Spleen (tissue), 7 donors: Measurements from ENCODE around the gene KRTAP4-3.

Source experiments
- POLR2AphosphoS5 ChIP-seq, 3 donors: sonication (generic); formaldehyde crosslinking; IDR thresholded peaks; one replicate each; pipeline ENCODE4 v1.5.1; 2017; ENCODE audit warnings: antibody characterized with exemption in 3 of 3
- TF ChIP-seq, protein P1 (sequence below), 11 experiments: fragments of 200-600 bp in 7 of 11; fragments of 450-650 bp in 4 of 11; sonication (generic) in 4 of 11; IDR thresholded peaks in 8 of 11; conservative IDR thresholded peaks in 3 of 11; 1 replicate in 7 of 11; 2 replicates in 4 of 11; pipeline versions ENCODE4 v1.4.0 to v1.8.0; 2016 to 2021; ENCODE audit warnings: antibody characterized with exemption in 11 of 11, inconsistent platforms in 4 of 11, mild to moderate bottlenecking in 1 of 11
- donor health status: DM: no; HTN: no; CAD: no; lungs with moderate emphysema.
- donor health status: DM: no; HTN: no; CAD: no.
- donor health status: DM: no; HTN: no; CAD: no.

DNA sequence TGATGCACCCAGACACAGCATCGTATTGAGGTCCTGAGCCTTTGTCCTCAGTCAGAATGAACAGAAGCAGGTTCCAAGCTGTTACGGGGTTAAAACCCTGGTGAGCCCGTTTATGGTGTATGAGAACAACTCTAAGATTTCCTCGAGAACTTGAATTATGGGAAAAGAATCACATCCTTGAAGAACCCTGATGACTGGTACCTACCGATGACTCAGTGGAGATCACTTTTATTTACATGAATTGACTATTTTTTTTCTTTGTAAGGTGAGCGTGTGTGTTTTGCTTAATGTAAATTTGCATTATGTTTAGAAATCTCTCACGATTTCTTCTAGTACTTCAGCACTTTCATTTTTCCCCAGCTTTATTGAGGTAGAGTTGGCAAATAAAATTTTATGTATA lies 4.2 kb downstream of the KRTAP4-3 start:
- TF ChIP-seq, protein P1, sequence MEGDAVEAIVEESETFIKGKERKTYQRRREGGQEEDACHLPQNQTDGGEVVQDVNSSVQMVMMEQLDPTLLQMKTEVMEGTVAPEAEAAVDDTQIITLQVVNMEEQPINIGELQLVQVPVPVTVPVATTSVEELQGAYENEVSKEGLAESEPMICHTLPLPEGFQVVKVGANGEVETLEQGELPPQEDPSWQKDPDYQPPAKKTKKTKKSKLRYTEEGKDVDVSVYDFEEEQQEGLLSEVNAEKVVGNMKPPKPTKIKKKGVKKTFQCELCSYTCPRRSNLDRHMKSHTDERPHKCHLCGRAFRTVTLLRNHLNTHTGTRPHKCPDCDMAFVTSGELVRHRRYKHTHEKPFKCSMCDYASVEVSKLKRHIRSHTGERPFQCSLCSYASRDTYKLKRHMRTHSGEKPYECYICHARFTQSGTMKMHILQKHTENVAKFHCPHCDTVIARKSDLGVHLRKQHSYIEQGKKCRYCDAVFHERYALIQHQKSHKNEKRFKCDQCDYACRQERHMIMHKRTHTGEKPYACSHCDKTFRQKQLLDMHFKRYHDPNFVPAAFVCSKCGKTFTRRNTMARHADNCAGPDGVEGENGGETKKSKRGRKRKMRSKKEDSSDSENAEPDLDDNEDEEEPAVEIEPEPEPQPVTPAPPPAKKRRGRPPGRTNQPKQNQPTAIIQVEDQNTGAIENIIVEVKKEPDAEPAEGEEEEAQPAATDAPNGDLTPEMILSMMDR (IDR thresholded peaks at IDR 0.05 in 8 of 11, conservative IDR thresholded peaks at IDR 0.05 in 3 of 11), result no peak
- TF ChIP-seq POLR2AphosphoS5 (IDR thresholded peaks at IDR 0.05), result no peak
